ENCODE measurements around the gene MGAT4B.

DNA sequence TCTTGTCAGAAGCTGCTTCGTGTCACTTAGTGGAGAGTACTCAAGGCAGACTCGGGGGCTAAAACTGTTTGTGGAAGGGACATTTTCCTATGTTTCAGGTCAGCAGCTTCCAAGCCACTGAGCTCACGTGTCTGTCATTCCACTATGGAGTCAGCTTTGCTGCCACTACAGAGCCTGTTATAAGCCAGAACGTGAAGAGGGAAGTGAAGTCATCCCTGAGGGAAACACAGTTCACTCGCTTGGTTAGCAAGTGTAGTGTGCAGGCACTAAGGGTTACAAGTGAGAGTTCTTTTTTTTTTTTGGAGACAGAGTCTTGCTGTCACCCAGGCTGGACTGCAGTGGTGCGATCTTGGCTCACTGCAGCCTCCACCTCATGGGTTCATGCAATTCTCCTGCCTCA is 37.4 kb downstream of the MGAT4B start:
- TF ChIP-seq GATA2 (IDR thresholded peaks at IDR 0.05; ENCODE audit: low read depth, low read length) (no peak), GATA3 (IDR thresholded peaks at IDR 0.05; ENCODE audit: low read depth, low read length) (no peak)
